HG03457 (cell line): Measurements from ENCODE around the gene STXBP1.

ENCODE experiments used
- ATAC-seq: cut with Tn5 transposase; IDR thresholded peaks from one replicate; pipeline ENCODE4 v1.9.1; 2021; ENCODE audit warnings: moderate number of reproducible peaks; ENCODE audit not compliant: unreplicated experiment

Gene STXBP1

DNA sequence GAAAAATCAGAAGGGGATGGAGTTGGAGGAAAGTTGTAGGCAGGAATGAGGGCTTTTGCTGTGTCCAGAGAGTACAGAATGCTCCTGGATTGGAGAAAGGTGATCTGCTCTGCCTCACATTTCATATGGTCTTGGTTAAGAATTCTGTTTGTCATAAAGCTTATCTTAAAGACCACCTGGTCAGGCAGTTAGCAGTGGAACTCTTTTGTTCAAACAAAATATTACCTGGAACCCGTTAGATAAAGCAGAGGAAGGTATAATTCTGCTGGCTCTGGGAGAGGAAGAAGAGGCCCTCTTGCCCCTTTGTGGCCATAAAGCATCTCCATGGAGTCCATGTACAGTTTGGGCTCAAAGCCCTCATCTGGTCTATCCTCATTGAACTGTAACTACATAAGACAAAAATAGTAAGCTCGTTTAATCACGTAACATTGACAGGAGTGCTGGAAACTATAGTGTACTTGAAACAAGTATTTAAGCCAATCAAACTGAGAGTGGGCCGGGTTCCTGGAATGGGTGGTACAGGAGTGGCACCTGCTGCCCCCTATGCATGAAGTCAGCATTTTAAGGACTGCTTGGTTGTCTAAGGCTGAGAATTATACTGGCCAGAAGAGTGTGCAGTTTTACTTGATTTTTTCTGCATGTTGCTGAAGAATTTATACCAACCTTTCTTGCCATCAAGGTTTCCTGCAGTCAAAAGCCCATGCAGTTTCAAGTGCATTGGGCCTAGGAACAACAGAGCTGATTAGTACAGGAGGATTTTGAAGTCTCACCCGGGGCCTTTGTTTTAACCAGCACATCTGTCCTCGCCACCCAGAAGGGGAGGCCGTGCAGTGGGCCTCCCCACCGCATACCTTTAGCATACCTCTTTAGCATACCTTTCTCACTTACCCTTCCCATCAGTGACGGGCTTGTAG, 39.9 kb downstream of the STXBP1 start:
- no peak for ATAC-seq

DNA sequence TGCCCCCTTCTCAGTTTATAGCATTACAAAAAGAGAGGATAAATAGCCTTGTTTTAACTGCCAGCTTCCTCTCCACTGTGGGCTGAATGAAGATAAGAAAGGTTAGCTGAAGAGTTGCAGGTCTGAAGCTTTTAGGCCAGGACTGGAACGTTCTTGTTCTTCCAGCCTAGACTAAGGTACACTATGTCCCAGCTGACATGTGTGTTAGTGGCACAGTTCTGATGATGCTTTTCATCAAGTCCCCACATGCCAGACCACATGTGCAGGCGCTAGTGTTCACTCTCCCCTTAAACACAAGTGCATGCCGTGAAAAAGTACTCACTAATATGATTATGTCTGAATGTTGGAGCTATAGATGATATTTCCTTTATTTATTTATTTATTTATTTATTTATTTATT, 40.7 kb downstream of the STXBP1 start:
- no peak for ATAC-seq

DNA sequence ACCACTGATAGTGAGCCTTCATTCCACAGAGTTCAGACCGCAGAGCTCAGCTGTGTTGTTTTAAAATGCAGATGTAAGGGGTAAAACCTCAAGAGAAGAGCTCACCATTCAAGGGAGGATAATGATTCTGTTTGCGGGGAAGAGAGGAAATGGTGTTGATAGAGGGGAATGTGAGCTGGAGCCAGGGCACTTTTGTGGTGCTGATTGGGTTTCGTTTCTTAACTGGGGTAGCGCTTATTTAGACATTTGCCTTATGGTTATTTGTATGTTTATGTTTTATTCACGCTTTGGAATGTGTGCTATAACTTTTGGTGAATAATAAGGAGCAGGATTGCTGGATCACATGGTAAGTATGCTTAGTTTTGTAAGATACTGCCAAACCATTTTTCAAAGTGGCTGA, 42.5 kb downstream of the STXBP1 start:
- ATAC-seq: no peak

DNA sequence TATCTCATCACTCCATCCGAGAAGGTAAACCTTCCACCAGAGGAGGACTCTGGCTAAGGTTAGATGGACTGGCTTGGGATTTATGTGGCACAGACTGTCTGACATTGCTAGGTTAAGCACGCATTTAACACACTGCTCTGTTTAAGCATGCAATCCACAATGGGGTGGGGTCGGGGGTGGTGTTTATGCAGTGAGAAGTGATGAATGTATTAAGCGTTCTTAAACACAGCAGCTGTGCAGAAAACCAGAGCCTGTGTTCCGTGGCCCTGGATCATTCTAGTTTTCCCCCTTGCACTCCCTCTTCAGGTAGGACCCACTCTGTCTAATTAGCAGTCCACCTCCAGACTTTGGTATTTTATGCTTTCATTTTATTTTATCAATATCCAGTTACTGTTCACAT, 46.4 kb downstream of the STXBP1 start:
- no peak for ATAC-seq

DNA sequence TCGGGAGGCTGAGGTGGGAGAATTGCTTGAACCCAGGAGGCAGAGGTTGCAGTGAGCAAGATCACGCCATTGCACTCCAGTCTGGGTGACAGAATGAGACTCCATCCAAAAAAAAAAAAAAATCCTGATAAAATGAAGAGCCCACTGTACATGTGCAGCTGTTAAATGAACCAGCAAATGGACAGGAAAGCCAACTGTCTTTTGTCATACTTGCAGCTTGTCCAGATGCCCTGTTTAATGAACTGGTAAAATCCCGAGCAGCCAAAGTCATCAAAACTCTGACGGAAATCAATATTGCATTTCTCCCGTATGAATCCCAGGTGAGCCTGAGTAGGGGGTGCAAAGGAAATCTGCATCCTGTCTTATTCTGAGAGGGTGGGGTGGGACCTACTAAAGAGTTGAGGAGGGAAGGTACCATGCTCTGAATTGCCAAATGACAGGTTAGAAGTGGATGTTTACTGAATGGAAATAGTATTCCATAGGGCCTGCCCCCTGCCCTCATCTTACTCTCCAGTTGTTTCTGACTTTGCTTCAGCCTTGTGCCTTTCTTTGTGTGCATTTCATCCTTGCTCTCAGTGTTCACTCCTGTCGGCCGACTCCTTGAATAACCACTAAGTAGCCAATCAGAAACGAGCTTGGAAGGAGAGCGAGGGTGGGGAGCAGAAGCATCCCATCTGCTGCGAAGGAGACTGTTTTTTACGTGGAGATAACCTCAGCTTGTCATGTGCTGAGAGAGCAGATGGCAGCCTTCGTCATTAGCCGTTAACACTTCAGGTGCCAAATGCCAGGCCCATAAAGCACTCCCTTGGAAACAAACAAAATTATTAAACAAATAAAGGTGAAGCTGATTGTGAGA, 49.0 kb downstream of the STXBP1 start:
- no peak for ATAC-seq

DNA sequence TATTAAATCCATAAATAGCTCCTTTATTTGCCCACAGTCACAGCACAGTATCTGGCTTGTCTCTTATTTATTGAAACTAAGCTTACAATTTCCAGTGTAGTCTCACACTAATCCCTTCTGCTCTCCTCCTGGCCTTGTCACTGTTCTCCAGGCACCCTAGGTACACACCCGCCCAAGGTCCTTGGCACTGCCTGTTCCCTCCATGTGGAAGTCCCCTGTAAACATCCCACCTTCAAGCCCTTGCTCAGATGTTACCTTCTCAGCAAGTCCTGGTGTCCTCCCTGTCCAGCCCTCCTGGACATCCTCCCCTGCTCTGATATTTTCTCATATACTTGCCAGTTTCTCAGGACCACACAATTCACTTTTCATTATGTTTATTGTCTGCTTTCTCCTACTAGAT, 50.5 kb downstream of the STXBP1 start:
- no peak for ATAC-seq

DNA sequence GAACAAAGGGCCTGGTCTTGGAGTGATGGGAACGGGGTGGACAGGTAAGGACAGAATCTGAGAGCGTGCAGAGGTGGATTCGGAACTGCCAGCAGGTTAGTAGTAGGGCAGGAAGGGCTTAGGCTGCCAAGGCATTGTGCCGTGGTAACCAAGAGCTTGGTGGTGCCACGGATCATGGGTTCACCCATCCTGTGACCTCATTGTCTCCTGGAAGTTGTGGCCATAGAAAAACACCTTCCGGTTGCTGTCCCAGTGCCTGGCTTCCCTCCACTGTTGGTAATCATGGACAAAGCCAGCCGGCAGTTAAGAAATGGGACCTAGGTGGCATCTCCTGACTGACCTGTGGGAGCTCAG, 52.2 kb downstream of the STXBP1 start:
- ATAC-seq: no peak

DNA sequence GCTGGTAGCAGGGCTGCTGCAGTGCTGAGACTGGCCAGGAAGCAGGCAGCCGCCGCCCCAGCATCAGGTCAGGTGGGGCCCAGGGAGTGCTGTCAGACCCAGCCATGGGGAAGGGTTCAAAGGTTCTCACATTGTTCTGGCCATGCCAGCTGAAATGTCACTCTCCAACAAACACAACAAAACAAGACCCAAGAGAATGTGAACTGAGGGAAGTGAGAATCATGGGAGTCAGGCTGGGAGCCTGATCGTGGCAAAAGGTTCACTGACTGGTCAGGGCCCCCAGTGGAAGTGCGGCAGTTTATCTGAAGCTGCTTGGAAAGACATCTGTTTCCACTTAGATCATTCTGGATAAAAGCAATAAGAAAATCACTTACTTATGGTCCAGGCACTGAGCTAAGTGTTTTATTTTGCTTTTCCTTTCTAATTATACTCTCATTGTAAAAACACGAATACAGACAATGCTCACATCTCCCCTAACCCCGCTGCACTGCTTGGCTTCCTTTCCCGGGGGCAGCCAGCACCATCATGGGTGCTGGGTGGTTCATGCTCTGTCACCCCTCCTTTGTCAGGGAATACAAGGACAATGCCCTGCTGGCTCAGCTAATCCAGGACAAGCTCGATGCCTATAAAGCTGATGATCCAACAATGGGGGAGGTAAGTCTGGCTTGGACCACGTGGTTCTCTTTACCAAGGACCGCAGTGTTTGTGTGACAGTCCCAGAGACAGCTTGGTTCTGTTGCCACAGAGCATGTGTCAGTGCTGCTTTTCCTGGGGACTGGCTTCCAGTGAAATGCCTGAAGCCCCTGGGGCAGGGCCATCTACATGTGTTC, 52.8 kb downstream of the STXBP1 start:
- no peak for ATAC-seq

DNA sequence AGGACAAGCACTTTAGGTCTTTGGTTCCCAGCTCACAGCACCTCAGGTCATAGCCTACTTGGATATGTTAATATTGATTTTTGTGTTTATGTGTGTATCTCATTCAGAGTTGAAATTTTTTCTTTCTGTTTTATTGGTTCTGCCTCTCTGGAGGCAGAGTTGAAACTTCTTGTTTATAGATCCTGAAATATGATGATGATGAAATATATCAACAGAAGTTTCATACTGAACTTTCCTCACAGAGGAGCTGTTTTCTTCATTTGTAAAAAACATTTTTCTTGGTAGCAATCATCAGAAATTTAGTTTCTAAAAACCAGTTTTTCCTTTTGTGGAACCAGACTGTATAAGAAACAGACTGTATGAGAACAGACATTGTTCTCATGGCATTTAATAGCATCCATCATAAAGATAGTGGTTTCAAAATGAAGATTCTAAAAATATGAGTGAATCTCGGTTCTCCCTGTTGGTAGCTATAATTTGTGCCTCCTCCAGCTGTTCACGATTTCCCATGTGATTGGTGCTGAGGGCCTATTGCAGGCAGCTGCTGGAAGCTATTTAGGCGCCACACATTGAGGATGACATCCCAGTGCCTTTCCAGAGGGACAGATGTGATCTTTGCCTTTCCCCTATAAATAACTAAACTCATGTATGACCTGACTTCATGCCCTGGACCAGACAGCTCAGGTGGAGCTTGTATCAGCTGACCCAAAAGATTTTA, 55.2 kb downstream of the STXBP1 start:
- no peak for ATAC-seq

DNA sequence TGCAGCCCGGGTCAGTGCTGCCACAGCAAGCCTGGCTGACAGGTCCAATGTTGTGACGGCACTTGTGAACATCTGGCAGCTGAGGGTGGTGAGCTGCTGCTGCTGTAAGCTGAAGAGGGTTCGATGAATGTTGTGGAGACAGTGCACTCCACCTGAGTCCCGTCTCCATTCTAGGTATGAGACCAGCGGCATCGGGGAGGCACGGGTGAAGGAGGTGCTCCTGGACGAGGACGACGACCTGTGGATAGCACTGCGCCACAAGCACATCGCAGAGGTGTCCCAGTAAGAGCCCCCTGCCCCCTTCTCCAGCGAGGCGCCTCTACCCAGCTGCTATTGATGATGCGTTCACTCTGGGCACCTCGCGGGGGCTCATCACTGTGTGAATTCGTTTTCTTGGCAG, 55.8 kb downstream of the STXBP1 start:
- no peak for ATAC-seq

DNA sequence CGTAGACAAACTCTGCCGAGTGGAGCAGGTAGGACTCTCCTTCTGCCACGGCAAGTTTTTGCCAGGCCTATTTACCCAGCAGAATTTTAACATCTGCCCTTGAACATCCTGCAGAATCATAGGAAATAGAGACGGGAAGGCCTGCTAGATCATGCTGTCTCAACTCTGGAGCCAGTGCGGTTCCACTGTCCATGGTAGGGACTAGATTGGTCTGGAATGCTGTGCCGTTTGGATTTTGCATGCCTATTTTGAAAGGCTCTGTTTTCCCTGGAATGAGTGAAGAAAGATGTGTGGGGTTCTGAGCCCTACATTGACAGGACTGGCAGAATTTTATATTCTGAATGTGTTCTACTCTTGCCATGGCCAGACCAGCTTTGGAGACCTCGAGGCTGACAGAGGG, 61.2 kb downstream of the STXBP1 start:
- no peak for ATAC-seq

DNA sequence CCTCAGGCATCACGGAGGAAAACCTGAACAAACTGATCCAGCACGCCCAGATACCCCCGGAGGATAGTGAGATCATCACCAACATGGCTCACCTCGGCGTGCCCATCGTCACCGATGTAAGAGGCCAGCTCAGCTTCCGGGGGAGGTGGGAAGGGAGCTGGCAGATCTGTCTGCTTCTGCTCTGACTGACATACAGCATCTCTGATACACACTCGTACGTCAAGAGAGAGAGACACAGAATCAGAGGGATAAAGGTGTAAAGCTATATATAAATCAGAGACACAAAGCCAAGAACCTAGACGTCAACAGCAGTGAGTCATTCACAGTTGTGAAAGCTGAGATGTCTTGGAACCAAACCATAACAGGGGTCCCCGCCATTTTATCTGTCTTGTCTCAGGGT, 64.6 kb downstream of the STXBP1 start:
- no peak for ATAC-seq

DNA sequence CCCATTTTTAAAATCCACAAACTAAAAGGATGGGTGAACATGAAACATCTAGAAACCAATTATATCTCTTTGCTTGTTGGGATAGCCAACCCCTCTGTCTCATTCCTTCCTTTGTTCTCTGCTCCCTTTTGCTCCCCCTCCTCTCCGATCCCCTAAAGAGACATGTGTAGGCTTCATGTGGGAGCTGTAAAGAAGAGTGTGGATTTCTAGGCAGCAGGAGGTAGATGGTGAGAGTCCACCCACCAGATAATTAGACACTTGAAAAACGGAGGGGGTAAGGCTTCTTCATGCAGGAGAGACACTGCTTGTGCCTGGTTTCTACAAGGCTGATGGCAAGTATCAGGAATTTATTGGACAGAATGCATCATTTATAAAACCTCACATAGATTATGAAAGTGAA, 67.4 kb downstream of the STXBP1 start:
- no peak for ATAC-seq

DNA sequence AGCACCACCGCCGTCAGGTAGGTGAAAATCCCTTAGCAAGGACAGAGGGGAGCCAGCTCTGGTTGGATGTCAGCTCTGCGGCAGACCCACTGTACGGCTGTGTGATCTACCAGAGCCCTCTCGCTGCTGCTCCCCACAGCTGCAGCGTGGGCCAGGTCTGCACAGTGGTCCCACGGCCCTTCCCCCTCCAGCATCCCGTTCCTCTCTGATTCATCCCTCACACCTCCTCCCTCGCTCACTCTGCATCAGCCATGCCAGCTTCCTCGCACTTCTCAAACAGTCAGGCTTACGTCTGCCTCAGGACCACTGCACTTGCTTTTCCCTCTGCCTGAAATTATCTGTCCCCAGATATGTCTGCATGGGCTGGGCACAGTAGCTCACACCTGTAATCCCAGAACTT, 68.1 kb downstream of the STXBP1 start:
- no peak for ATAC-seq

DNA sequence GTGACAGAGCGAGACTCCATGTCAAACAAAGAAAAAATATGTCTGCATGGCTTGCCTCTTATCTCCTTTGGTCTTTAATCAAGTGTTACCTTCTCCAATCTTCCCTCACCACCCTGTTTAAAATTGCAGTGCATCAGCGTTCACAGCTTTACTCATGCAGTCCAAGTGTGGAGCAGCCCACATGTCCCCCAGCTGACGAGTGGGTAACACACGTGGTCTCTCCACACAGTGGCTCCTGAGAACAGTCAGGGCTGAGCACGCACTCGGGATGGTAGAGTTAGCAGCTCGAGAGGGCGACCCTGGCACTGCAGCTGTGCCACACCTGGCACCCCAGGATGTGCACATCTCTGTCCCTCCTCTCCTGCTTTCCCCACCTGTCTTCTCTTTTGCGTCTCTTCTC, 68.8 kb downstream of the STXBP1 start:
- no peak for ATAC-seq

DNA sequence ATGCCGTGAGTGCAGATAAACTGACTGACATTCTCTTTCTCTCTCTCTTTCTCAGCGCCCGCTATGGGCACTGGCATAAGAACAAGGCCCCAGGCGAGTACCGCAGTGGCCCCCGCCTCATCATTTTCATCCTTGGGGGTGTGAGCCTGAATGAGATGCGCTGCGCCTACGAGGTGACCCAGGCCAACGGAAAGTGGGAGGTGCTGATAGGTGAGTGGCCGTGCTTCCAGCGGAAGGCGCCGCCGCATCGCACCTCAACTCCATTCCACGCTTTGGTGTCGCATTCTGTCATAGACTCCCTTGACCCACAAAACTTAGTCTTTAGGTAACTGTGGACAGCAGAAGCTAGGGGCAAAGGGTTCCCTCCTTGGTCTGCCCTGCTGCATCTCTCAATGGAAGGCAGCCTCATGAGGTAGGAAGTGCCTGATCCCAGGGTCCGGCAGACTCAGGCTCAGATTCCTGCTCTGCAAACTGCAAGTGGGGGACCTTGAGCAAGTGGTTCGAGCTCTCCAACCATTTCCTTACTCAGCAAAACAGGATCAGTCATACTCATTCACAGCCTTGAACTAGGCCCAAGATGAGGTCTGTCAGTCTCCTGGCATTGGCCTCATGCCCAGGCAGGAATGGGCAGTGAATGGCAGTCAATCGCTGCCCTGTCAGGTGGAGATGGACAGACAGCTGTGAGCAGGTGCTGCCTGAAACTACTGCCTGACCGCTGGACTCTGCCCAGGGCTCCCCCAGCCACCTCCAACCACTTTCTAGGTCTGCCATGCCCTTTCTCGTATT, 70.5 kb downstream of the STXBP1 start:
- ATAC-seq: no peak

DNA sequence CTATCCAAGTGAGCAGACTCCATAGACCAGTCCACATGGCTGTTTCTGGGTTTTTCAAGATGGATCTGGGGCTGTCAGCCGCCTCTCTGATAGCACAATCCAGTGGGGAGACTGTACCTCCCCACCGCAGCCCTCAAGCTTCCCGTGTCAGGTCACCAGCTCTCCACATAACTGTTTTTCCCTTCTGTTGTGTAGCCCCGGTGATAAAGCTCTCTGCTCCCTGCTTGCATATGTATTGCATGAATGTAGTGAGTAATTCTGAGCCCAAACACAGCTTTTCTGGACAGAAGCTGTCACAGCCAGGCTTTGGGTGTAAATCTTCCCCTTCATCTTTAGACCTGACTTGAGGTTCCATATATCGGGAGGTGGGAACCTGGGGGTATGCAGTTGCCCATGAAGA, 71.6 kb downstream of the STXBP1 start:
- ATAC-seq: no peak

DNA sequence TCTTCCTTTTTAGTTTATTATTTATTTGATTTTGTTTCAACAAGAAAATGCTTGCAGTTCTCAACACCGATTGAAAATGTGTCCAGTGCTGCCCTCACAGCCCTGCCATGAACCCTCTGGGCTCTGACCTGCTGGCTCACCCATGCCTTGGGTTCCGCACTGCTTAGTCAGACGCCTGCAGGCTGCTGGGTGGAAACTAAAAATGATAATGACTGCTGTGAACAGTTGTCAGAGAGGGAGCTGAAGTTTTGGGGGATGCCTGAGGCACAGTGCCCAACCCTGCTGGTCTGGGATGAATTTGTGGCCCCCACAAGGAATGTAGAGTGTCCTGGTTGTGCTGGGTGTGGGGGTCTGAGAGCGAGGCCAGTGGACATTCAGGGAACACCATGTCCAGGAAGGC, 72.5 kb downstream of the STXBP1 start:
- ATAC-seq: no peak

DNA sequence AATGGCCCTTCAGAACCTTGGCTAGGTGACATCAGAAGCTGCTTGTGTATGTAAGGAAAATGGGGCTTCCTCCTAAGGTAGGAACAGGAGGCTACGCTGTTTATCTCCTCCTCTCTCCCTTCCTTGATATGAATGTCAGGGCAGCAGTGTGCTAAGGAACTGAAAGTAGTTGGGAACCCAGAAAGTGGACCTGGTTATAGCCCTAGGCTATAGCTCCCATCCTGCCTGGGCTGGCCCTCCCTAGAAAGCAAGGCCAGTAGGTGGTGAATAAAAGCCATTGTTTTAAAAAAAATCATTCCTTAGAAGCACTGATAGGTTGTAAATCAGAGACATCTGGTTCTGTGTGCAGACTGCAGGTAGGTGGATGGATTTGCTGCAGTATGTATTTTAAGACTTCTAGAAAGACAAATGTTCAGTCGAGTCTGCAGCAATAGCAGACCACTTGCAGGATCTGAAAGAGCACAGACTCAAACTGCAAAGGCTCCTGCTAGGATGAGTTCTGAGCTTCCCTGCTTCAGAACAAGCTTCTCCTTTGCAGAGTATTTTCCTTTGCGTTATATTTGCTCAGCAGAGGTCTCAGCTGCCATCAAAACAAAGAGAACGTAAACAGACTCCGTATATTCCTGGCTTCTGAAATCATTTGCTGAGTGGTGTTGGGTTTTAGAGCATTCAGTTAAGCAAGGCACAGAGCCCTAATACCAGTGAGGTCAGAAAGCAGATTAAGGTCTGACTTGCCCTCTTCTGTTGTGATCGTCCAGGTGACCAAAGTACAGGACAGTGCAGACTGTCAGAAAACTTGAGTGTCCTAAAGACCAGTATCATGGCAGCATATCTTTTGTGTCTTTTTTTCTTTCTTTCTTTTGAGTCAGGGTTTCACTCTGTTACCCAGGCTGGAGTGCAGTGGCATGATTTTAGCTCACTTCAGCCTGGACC, 74.7 kb downstream of the STXBP1 start:
- no peak for ATAC-seq
